GM11168 (cell line): ENCODE measurements around the gene HS6ST1.

ENCODE experiments used
- in situ Hi-C: fragments of 300-500 bp; cut with MboI; formaldehyde crosslinking; loops from one replicate; pipeline ENCODE4 v1.12.0; 2022; ENCODE audit warnings: low sequenced_read_pairs; ENCODE audit not compliant: unreplicated experiment

Gene HS6ST1

DNA sequence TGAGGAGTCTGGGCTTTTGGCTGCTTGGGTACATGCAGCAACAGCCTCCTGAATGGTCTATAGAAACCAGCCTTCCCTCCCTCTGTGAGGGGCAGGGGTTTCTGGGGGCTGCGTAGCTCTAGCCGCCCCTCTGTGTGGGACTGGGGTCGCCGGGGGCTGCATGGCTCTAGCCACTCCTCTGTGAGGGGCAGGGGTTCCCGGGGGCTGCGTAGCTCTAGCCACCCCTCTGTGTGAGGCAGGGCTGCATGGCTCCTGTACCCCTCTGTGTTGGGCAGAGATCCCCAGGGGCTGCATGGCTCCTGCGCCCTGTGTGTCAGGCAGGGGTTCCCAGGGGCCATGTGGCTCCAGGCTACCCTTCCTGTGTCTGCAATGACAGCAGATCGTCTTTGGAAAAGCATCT lies 17.6 kb downstream of the HS6ST1 start:
- in situ Hi-C loops = no loop called here

DNA sequence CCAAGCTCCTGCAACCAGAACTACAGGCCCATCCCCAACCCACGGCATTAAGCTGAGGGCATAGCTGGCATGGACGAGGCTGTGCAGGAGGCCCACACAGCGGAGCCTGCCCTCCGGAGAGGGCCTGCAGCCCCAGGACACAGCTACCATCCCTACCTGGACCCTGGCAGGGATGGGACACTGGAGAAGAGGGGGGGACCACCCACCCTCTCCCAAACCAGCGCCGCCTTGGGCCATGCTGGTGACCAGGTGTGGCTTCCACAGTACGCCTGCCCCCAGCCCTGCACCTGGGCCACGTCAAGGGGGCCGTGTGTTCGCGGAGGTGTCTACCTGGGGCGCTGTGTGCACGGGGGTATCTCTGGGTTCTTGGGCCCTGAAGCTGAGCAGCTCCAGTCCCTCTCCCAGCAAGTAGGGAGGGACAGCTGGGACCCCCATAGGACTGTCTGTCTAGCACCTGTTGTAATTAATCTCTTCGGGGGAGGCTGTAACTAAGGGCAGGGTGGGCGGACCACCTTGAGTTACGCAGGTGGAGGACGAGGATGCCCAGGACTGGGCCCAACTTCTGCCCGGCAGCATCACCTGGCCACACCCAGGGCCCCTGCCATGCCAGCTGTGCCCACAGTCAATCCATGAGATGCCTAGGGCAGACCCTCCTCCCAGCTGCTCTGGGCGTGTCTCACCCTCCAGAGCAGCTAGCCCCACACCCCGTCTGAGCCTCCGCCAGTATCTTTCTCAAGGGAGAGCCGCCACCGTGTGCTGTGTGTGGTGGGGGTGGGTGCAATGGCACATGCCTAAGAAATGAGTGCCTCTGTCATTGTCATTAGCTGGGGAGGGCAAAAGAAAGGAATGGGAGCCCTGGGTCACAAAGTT lies 18.3 kb downstream of the HS6ST1 start:
- in situ Hi-C loops = no loop called here

DNA sequence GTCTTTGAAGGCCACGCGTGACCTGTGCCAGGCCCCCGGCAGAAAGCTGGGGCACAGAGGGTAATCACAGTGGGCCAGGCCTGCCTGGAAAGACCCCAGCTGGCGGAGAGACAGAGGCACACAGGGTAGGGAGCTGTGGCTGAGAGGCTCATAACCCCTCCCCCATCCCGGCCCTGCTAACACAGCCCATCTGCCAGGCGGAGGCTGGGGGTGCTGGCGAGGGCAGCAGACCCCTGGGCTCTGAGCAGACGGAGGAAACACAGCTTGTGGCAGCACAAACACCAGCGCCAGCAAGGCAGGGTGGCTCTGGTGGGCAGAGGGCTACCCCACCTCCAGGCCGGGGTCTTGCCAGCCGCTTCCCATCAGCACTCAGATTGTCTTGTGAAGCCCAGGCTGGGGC lies 19.0 kb downstream of the HS6ST1 start:
- in situ Hi-C loops = no loop called here

DNA sequence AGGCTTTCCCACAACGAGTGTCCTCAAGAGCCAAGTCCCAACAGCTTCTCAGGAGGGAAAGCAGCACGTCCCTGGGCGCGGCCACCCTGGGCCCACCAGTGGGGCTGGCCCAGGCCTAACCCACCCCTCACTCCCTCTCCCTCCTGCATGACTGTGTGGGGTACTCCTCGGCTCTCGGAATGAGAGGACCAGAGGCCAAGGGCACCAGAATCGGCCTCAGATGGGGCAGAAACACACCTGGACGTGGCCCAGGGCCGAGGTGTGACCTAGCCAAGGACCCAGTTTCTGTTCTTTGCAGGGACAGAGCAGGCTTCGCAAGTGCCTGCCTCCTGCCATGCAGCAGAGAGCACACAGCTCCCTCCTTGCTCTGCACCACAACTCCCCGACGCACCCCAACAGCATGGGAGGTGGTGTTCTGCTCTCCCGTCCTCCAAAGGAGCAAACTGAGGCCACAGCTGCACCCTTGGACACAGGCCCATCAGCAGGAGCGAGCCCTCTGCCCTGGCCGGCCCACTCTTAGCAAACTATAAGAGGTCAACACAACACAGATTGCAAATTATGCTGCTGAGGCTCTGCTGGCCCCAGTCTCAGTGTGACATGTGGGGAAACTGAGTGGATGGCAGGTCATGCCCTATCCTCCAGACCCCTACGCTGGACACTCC lies 19.7 kb downstream of the HS6ST1 start:
- in situ Hi-C loops = no loop called here

DNA sequence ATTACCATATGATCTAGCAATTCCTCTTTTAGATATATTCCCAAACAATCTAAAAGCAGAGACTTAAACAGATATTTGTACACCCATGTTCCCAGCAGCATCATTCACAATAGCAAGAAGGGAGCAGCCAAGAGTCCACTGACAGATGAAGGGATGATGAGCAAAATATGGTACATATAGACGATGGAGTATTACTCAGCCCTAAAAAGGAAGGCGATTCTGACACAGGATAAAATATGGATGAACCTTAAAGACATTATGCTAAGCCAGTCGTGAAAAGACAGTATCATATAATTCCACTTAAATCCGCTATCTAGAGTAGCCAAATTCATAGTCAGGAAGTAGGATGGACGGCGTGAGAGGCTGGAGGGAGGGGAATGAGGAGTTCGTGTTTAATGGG lies 20.4 kb downstream of the HS6ST1 start:
- in situ Hi-C loops = no loop called here

DNA sequence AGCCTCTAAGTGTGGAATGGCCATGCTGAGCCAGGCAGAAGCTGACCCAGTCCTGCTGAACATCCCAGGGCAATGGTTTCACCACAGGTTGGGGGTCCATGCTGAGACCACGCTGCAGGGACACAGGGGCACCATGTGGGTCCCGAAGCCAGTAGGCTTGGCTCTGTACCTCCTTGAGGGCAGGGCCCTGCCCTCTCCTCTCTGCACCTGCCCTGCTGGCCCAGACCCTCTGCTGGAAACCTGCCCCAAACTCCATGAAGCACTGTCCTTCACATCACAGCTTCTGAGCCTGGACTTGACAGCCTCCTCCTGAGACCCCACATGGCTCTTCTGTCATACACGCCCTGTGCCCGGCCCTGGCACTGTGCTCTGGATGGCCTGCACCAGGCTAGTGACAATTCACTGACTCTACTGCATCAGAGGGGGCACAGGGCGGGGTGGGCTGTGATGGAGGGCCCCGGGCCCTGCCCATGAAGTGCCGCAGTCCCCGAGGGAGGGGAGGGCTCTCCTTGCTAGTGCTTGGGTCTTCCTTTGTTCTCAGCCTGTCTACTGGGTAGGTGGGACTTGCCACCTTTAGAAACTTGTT lies 24.7 kb downstream of the HS6ST1 start:
- in situ Hi-C loops = no loop called here

DNA sequence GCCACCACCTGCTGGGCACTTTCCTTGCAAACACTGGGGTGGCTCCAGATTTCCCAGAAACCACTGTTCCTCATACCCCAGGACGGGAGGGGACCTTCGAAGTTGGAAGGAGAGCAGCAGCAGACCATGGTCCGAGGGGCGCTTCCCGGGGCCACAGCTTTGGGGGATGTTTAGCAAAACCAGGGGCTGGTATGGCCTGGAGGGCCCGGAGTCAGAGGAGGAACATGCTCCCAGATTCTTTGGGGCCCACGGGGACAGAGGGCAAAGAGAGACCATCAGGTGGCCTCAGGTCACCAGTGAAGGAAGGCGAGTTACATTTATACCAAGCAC lies 25.3 kb downstream of the HS6ST1 start:
- in situ Hi-C loops = no loop called here

DNA sequence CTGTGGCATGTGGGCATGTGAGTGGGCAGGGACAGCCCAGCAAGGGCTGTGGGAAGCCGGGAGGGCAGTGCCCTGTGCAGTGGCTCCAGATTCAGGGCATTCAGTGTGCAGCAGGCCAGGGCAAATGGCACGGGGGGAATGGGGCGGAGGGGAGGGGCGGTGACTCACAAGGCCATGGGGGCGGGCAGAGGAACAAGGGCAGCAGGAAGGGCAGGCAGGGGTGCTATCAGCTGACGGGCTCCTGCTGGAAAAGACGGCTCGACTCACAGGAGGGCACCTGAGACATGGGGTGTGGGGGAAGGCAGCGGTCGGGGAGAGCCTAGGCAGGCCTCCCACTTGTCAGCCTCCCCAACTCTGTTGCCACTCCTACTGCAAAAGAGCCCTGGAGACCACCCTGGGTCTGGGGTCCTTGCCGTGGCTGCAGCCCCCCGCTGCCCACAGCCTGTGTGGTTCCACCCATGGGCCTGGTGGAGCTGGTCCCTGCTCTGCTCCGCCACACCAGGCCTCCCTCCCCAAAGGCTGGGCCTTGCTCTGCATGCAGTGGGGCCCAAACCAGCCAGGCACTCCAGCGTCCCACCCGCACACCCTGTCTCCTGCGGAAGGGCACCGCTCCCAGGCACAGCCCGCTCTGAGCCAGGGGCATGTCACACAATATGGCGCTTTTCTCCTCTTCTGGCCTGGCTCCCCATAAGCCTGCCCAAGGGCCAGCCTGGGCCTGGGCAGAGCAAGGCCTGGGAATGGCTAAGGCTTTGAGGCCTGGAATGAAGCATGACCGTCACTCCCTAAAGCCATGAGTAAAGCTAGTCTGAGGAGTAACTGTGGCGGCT lies 25.9 kb downstream of the HS6ST1 start:
- in situ Hi-C loops = no loop called here

DNA sequence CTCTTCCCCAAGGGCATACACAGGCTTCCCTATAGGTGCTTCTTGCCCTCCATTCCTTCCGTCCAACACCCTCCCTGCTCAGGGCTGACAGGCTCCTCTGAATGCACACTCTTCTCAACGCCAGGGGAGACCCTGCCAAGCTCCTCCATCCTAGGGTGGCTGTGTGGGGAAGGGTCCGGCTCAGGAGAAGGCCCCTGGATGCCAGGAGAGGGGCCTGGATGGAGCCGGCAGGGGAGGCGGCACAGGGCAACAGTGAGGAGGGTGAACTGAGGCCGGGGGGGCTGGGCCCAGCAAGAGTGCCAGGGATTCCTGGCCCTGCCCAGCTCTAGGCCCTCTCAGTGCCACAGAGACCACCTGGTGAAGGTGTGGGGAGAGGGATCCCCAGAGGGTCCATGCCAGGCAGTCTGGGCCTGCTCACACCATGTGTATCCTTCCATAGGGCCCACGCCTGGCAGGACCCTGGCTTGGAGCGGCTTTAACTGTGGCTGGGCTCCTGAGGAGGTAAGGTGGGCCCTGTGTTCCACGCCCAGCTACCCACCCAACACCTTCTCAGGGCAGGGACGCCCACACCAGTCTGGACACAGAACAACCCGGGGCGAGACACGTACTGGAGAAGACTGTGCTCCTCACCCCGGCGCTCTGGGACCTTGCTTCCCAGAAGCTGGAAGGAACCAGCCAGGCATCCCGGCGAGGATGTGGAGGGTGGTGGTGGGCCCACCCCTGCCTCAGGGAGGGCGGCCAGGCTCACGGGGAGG lies 26.6 kb downstream of the HS6ST1 start:
- in situ Hi-C loops = no loop called here

DNA sequence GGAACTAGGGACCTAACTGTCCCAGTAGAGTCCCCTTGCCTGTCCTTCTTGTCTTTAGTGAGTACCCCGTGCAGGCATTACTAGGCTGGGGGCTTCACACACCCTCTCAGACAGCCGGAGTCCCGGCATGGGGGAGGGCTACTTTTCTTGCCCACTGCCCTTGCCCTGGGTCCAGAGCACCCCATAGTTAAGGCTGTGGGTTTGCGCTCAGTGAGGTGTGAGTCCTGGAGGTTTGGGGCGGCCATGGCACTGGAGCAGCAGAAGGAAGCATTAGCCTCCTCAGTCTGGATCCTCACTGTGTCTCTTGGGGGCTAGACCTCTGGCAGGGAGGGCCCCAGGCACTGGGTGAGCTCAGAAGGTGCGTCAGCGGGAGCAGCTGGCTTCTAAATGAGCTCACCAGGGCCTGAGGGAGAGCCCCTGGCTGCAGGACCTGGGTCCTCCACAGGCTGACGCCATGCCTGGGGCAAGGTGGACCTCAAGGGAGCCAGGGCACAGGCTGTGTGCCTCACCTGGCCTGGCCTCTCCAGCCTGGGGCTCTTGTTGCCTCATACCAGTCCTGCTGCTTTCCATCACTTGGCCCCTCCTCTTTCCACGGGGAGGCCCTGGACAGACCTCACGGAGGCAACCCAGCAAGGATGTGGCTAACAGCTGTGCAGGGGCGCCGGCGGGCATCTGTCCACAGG lies 27.4 kb downstream of the HS6ST1 start:
- in situ Hi-C loops = no loop called here

DNA sequence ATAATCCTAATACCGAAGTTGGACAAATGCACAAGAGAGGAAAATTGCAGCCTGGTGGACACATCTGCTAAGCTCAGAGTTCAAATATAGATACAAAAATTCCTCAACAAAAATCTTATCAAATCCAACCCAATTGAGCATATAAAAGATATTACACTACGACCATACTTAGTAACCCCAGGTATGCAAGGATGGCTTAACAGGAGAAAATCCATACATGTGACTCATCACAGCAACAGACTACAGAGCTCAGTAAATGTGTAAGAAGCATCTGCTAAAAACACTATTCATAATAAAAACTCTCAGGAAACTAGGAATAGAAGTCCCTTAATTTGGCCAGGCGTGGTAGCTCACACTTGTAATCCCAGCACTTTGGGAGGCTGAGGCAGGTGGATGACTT lies 28.3 kb downstream of the HS6ST1 start:
- in situ Hi-C loops = no loop called here

DNA sequence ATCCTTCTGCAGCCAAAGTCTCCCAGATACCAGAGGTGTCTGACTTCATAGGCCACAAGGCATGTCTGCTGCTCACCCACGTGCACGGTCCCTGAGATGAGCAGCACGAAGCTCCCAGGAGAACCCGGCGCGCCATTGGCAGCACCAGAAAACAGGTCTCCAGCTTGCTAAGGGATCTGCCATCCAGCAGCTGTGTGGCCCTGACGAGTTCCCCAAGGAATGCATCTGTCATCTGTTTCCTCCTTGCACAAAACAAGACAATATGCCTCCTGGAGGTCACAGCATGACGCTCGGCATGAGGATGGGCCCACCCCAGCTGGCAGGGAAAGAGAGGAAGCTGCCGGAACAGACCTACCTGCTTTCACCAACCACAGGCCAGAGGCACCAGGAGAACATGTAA lies 29.2 kb downstream of the HS6ST1 start:
- in situ Hi-C loops = no loop called here

DNA sequence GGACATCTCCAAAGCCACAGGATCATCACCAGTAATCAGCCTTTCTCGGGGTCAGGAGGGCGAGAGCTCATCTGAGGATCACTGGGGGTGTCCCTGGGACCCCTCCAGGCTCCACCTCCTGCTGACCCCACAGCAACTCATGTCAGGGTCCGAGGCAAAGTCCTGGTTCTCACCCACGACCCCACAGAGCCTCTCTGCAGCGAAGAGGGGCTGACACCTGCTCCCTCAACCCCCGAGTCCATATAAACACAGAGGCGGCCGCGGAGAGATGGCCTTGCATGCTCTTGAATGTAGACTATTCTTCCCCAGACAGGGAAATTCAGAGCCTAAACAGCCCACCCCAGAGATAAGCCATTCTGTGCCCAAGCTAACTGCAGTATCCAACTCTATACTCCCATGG lies 29.9 kb downstream of the HS6ST1 start:
- in situ Hi-C loops = no loop called here

DNA sequence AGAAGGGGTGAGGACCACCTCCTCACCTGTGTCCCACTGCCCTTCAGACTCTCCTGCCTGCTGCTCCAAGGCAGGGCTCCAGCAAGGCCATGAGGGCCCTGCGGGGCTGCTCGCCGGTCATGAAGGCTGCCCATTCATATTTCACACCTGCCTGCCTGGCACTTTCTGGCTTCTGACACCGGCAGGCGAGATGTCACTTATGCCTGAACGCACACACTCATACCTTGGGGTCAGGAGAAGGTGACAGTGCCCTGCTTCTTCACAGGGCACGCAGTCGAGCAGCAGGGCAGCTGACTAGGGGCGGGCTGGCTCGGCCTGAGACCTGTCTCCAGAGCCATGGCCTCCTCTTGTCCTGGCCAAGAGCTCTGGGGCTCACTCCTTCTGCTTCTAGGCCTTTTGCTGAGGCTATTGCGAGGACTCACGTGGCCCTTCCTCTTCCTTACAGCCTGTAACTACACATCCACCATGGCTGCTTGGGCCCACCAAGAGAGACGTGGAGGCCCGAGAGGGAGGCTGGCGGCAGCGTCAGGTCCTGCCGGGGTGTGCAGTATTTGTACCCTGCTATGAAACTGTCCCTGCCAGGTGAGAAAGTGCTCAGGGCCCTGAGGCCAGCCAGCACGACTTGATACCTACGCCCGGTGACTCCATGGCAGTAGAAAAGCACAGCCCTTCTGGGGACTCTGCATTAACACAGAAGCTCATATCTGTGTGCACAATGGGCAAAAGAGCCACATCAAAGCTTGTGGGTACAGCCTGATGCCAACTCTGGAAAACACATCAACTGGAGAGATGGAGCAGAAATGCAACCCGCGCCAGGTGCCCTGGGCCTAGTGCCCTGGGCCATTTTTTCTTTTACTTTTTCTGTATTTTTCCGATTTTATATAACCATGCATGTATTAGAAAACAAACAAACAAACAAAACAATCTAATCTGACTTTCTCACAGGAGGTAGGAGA lies 30.6 kb downstream of the HS6ST1 start:
- in situ Hi-C loops = no loop called here

DNA sequence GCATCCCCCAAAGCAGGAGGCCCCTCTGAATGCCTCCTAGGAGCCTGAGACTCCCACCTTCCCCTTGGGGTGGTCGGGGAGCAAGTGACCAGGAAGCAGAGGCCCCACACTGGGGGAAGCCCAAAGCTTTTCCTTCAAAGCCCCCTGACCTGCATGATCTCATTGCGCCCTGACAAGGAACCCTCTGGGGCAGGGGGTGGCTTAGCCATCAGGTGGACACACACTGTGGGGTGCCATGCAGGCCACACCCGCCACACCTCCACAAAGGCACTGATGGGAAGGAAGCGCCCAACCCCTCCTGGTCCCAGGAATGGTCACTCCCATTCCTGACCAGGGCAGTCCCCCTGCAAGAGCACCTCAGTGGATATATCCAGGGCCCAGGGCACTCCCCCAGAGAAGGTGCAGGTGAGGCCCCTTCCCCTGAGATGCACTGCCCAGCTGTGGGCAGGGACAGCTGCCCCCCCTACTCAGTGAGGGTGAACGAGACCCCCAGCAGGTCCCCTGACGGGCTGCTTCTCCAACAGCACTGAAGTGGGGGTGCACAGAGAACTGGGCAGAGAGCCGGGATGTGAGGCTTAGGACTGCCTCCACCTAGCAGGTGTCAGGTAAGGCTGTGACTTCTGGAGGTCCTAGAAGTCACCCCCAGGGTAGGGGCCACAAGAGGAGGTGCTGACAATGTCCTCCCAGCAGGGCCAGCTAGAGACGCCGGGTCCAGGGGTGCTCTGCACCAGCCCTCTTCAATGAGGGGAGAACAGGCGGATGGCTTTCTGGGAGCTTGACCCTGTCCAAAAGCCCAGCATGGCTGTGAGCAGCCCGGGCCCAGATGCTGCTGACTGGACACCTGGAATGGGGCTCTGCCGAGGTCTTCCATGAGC lies 31.5 kb downstream of the HS6ST1 start:
- in situ Hi-C loops = no loop called here

DNA sequence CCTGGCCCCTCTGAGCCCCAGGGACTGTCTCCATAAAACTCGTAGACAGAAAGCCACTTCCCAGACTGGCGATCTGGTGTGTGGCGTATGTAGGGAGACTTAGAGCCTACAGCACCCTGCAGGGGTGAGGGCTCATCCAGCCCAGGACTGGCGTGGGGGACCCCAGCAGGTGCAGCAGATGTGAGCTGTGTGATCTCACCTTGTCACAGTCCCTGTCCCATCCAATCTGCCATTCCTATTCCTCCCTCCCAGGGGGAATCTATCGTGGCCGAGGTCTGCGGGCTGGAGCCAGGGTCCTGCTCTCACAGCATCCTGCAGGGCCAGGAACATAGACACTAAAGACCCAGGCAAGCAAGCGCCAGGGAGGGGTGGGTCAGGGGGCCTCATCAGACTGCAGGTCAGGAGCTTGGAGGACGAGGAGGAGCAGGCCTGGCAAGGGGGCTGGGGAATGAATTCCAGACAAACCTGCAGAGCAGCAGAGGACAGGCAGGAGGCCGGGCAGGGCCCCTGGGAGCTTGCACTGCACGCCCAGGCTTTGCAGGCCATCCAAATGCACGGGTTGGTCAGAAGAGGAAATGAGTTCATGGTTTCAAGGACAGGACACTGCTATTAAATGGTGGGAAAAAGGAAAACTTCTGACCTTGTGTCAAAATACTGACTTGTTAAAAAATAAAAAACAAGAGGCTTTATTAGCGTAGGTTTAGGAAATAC lies 32.5 kb downstream of the HS6ST1 start:
- in situ Hi-C loops = no loop called here
